CD14-positive monocyte (primary cell): Measurements from ENCODE around the gene APIP. TPM values are rescaled to one million over a fixed set of nuclear protein-coding genes. Genes with fewer than 3 reads are reported as not detected.
"Not testable (repeated sequence)": the region's sequence is repeated elsewhere in the genome, so short reads cannot be mapped to it uniquely, and the experiment has no call there.

ENCODE experiments used
- DNase-seq, 3 donors: peaks; one replicate each; pipeline ENCODE4 v3.0.0-alpha.2; 2011 to 2022
- H2AFZ ChIP-seq: 2 replicates; pipeline ENCODE4 v1.6.0; 2012; ENCODE audit warnings: mild to moderate bottlenecking, low read depth, low read length, inconsistent platforms; ENCODE audit not compliant: insufficient read depth, poor library complexity, severe bottlenecking
- H3K27ac ChIP-seq, 2 donors: 1 replicate in 1 of 2; 2 replicates in 1 of 2; pipeline ENCODE4 v1.5.1; 2012 to 2013; ENCODE audit warnings: low read length in 2 of 2, control low read depth in 1 of 2, inconsistent platforms in 1 of 2, low read depth in 1 of 2, mild to moderate bottlenecking in 1 of 2
- H3K27me3 ChIP-seq, 2 donors: one replicate each; pipeline versions ENCODE4 v1.6.0 to v1.6.1; 2011 to 2013; ENCODE audit warnings: low read length in 2 of 2; ENCODE audit not compliant: control insufficient read depth in 2 of 2, insufficient read depth in 2 of 2
- H3K36me3 ChIP-seq, 2 donors: replicated peaks in 1 of 2; 1 replicate in 1 of 2; 2 replicates in 1 of 2; pipeline versions ENCODE4 v1.5.1 to v1.6.1; 2012 to 2013; ENCODE audit warnings: low read length in 2 of 2, control low read depth in 1 of 2, inconsistent platforms in 1 of 2, mild to moderate bottlenecking in 1 of 2; ENCODE audit not compliant: insufficient read depth in 2 of 2, control insufficient read depth in 1 of 2
- H3K4me1 ChIP-seq, 2 donors: 1 replicate in 1 of 2; 2 replicates in 1 of 2; pipeline versions ENCODE4 v1.5.1 to v1.6.1; 2012 to 2013; ENCODE audit warnings: low read length in 2 of 2, control low read depth in 1 of 2, inconsistent platforms in 1 of 2, mild to moderate bottlenecking in 1 of 2, moderate library complexity in 1 of 2; ENCODE audit not compliant: insufficient read depth in 2 of 2, control insufficient read depth in 1 of 2
- H3K4me2 ChIP-seq: replicated peaks from 2 replicates; pipeline ENCODE3; 2012; ENCODE audit warnings: low read length, moderate library complexity, mild to moderate bottlenecking; ENCODE audit not compliant: poor library complexity, severe bottlenecking; ENCODE audit errors: extremely low read depth
- H3K4me3 ChIP-seq, 3 experiments: fragments of 200-600 bp in 1 of 3; sonication (generic) in 1 of 3; replicated peaks in 1 of 3; 1 replicate in 2 of 3; 2 replicates in 1 of 3; pipeline ENCODE4 v1.5.1; 2011 to 2013; ENCODE audit warnings: low read length in 3 of 3, mild to moderate bottlenecking in 3 of 3, control low read depth in 2 of 3, low read depth in 2 of 3, inconsistent platforms in 1 of 3, moderate library complexity in 1 of 3
- H3K79me2 ChIP-seq: 2 replicates; pipeline ENCODE4 v1.6.0; 2012; ENCODE audit warnings: mild to moderate bottlenecking, control low read depth, inconsistent platforms, low read length, moderate library complexity; ENCODE audit not compliant: insufficient read depth
- H3K9ac ChIP-seq: 2 replicates; pipeline ENCODE4 v1.6.0; 2017; ENCODE audit warnings: low read length, mild to moderate bottlenecking; ENCODE audit not compliant: insufficient read depth, poor library complexity, severe bottlenecking
- H3K9me3 ChIP-seq, 2 donors: replicated peaks in 1 of 2; 1 replicate in 1 of 2; 2 replicates in 1 of 2; pipeline versions ENCODE4 v1.5.1 to v1.6.1; 2012 to 2013; ENCODE audit warnings: low read length in 2 of 2, control low read depth in 1 of 2; ENCODE audit not compliant: control insufficient read depth in 1 of 2, insufficient read depth in 1 of 2
- H4K20me1 ChIP-seq: 2 replicates; pipeline ENCODE4 v1.6.0; 2012; ENCODE audit warnings: mild to moderate bottlenecking, low read length, control low read depth, moderate library complexity; ENCODE audit not compliant: insufficient read depth
- H3K27ac Mint-ChIP-seq, 7 donors: one replicate each; pipeline ENCODE4 v1.8.0; 2020; ENCODE audit warnings: mild to moderate bottlenecking in 7 of 7, mixed read lengths in 7 of 7, moderate library complexity in 6 of 7, inconsistent platforms in 2 of 7
- H3K27me3 Mint-ChIP-seq, 3 donors: one replicate each; pipeline ENCODE4 v1.8.0; 2021 to 2022; ENCODE audit warnings: low read depth in 3 of 3, mild to moderate bottlenecking in 3 of 3, mixed read lengths in 3 of 3, moderate library complexity in 3 of 3, inconsistent platforms in 1 of 3
- H3K36me3 Mint-ChIP-seq, 2 donors: one replicate each; pipeline ENCODE4 v1.8.0; 2020; ENCODE audit warnings: mixed read lengths in 2 of 2, inconsistent platforms in 1 of 2, mild to moderate bottlenecking in 1 of 2
- H3K4me1 Mint-ChIP-seq: one replicate; pipeline ENCODE4 v1.8.0; 2020; ENCODE audit warnings: mild to moderate bottlenecking, mixed read lengths
- H3K4me3 Mint-ChIP-seq, 2 donors: one replicate each; pipeline ENCODE4 v1.8.0; 2020; ENCODE audit warnings: mild to moderate bottlenecking in 2 of 2, mixed read lengths in 2 of 2, moderate library complexity in 1 of 2
- H3K9me3 Mint-ChIP-seq, 7 donors: one replicate each; pipeline ENCODE4 v1.8.0; 2020 to 2022; ENCODE audit warnings: mixed read lengths in 7 of 7, mild to moderate bottlenecking in 6 of 7, moderate library complexity in 6 of 7, inconsistent platforms in 2 of 7
- WGBS: methylation state at CpG from one replicate; pipeline ENCODE4 v1.1.5; 2013; ENCODE audit warnings: missing lambda C conversion rate; ENCODE audit not compliant: insufficient coverage; 5-methylcytosine and 5-hydroxymethylcytosine counted together
- intact Hi-C, 2 donors: fragments of 100-400 bp; cut with micrococcal nuclease; formaldehyde crosslinking; loops; one replicate each; pipeline versions ENCODE4 v1.15.0 to v1.15.1; 2023
- polyA plus RNA-seq, 3 donors: library from polyadenylated mRNA; depleted of rRNA in 1 of 3; unstranded in 2 of 3; stranded (reverse) in 1 of 3; fragments of 300-500 nt in 2 of 3; fragments of >200 nt in 1 of 3; fragmentation: Illumina TruSeq in 2 of 3; gene quantifications; 1 replicate in 2 of 3; 2 replicates in 1 of 3; pipeline ENCODE4 v1.2.3, GENCODE V29; 2012 to 2021
- TF ChIP-seq, protein P1 (sequence below): fragments of 200-600 bp; IDR thresholded peaks from one replicate; pipeline ENCODE4 v1.8.0; 2022; ENCODE audit warnings: antibody characterized with exemption, mild to moderate bottlenecking

The APIP gene
- polyA plus RNA-seq, 3 donors: 16.3 to 25.4 (median 22.9) TPM

DNA sequence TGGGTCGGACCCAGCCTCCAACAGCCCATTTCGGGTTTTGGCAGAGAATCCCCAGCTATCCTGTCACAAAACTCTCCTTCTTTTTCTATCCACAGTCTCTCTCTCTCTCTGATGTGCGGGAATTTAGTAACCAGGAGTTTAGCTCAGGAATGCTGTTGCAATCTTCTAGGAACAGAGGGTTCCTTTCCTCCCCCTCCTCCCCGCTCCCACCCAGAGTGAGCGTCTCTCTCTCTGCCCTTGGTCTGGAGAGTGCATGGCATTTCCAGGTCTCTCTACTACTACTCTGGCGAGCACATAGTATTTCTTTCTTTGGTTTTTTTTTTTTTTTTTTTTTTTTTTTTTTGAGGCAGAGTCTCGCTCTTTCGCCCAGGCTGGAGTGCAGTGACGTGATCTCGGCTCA is 17.7 kb downstream of the APIP start:
- no peak overlapping the region for H2AFZ ChIP-seq
- no peak overlapping the region for H3K4me3 Mint-ChIP-seq
- no peak overlapping the region for H3K4me2 ChIP-seq
- H3K27me3 ChIP-seq: no peaks in the 10 kb centered on the region
- TF ChIP-seq, protein P1, sequence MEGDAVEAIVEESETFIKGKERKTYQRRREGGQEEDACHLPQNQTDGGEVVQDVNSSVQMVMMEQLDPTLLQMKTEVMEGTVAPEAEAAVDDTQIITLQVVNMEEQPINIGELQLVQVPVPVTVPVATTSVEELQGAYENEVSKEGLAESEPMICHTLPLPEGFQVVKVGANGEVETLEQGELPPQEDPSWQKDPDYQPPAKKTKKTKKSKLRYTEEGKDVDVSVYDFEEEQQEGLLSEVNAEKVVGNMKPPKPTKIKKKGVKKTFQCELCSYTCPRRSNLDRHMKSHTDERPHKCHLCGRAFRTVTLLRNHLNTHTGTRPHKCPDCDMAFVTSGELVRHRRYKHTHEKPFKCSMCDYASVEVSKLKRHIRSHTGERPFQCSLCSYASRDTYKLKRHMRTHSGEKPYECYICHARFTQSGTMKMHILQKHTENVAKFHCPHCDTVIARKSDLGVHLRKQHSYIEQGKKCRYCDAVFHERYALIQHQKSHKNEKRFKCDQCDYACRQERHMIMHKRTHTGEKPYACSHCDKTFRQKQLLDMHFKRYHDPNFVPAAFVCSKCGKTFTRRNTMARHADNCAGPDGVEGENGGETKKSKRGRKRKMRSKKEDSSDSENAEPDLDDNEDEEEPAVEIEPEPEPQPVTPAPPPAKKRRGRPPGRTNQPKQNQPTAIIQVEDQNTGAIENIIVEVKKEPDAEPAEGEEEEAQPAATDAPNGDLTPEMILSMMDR: no peak
- no peaks in the 10 kb centered on the region for H4K20me1 ChIP-seq
- DNase-seq: no peak
- H3K9me3 Mint-ChIP-seq: peaks cover 37 to 68% (median 62%) of the 10 kb centered on the region in 7 donors
- H3K36me3 Mint-ChIP-seq: peaks cover 21 to 29% of the 10 kb centered on the region in 2 donors
- no peak overlapping the region for H3K9ac ChIP-seq
- no peaks in the 10 kb centered on the region for H3K4me1 ChIP-seq
- H3K79me2 ChIP-seq: peaks cover 46% of the 10 kb centered on the region
- no peaks in the 10 kb centered on the region for H3K27me3 Mint-ChIP-seq
- H3K4me1 Mint-ChIP-seq: no peaks in the 10 kb centered on the region
- 100% methylated on average over 1 of the region's 10 CpGs for WGBS
- intact Hi-C loops: loop anchor here in 1 of 2 donors (10.0 kb wide), 2 partner anchors 314 to 384 kb away; partner anchors contain the start of gene ELF5
- peaks cover 2 to 58% of the 10 kb centered on the region in 2 donors for H3K36me3 ChIP-seq
- H3K27ac ChIP-seq: no peak overlapping the region
- no peak overlapping the region for H3K27ac Mint-ChIP-seq
- H3K9me3 ChIP-seq: peaks cover 60 to 61% of the 10 kb centered on the region in 2 donors
- H3K4me3 ChIP-seq: no peak overlapping the region

DNA sequence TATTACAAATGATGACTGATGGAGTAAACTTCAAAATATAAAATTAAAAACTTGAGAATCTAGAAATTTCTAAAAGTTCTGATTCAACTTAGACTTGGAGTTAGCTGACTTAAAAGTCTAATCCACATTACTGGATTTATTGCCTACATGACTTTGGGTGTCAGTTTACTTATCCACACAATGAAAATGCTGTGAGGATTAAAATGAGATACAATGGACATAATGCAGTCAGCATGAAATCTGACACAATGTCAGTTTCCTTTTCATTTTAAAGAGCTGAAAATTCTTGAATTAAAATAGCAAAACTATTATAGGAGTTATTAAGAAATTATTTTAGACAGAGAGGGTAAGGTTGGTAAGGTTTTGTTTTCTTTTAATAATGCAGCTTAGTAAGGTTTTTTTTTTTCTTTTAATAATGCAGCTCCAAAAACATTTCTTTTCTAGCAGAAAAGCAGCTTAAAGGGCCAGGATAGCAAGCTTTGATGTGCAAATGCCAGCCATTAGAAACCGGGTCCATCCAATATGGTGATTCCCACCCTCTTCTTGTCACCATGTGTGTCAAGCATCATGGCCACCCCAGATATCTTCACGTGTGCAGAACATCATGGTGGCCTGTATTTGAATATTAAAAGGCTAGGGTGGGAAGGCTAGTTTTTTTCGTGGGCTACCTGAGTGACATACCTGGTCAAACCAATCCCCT is 18.9 kb downstream of the APIP start:
- intact Hi-C loops: loop anchor here in 1 of 2 donors (10.0 kb wide), 2 partner anchors 313 to 383 kb away; partner anchors contain the start of gene ELF5
- 100% methylated on average over 1 of the region's 3 CpGs for WGBS
- Histone ChIP-seq H3K27me3 (no peaks in the 10 kb centered on the region), H3K36me3 (peaks cover 3 to 47% of the 10 kb centered on the region in 2 donors), H3K4me2 (no peak overlapping the region), H3K4me3 (no peak overlapping the region), H3K4me1 (no peaks in the 10 kb centered on the region), H2AFZ (no peak overlapping the region), H3K9me3 (peaks cover 51 to 55% of the 10 kb centered on the region in 2 donors), H3K79me2 (peaks cover 36% of the 10 kb centered on the region), H4K20me1 (no peaks in the 10 kb centered on the region), H3K27ac (no peak overlapping the region), H3K9ac (no peak overlapping the region)
- peaks cover 37 to 60% (median 51%) of the 10 kb centered on the region in 7 donors for H3K9me3 Mint-ChIP-seq
- no peak overlapping the region for H3K27ac Mint-ChIP-seq
- TF ChIP-seq, protein P1: no peak
- no peaks in the 10 kb centered on the region for H3K4me1 Mint-ChIP-seq
- H3K4me3 Mint-ChIP-seq: no peak overlapping the region
- no peak for DNase-seq
- no peaks in the 10 kb centered on the region for H3K27me3 Mint-ChIP-seq
- H3K36me3 Mint-ChIP-seq: peaks cover 23 to 27% of the 10 kb centered on the region in 2 donors

DNA sequence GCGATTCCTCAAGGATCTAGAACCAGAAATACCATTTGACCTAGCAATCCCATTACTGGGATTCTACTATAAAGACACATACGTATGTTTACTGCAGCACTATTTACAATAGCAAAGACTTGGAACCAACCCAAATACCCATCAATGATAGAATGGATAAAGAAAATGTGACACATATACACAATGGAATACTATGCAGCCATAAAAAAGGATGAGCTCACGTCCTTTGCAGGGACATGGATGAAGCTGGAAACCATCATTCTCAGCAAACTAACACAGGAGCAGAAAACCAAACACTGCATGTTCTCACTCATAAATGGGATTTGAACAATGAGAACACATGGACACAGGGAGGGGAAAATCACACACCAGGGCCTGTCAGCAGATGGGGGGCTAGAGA is 20.0 kb downstream of the APIP start:
- DNase-seq, H4K20me1 ChIP-seq, H3K4me2 ChIP-seq, H3K4me3 Mint-ChIP-seq, H3K27me3 ChIP-seq, H3K4me1 ChIP-seq, H3K9ac ChIP-seq, H3K27ac ChIP-seq, H2AFZ ChIP-seq, H3K27me3 Mint-ChIP-seq, H3K4me1 Mint-ChIP-seq, H3K4me3 ChIP-seq: not testable (repeated sequence)
- Histone ChIP-seq H3K79me2 (peaks cover 26% of the 10 kb centered on the region), H3K9me3 (peaks cover 39 to 44% of the 10 kb centered on the region in 2 donors), H3K36me3 (peaks cover 3 to 44% of the 10 kb centered on the region in 2 donors)
- no CpG with 5 or more reads among the region's 3 CpGs for WGBS
- peak overlapping the region in 1 of 7 donors; percentile 22 for H3K27ac Mint-ChIP-seq
- intact Hi-C loops: loop anchor here in 1 of 2 donors (10.0 kb wide), 2 partner anchors 311 to 381 kb away; partner anchors contain the start of gene ELF5
- peaks cover 19 to 20% of the 10 kb centered on the region in 2 donors for H3K36me3 Mint-ChIP-seq
- peaks cover 35 to 49% (median 40%) of the 10 kb centered on the region in 7 donors for H3K9me3 Mint-ChIP-seq
